ENCODE data around the gene MYL6.
"Not testable (repeated sequence)": the region's sequence is repeated elsewhere in the genome, so short reads cannot be mapped to it uniquely, and the experiment has no call there.

The MYL6 gene

DNA sequence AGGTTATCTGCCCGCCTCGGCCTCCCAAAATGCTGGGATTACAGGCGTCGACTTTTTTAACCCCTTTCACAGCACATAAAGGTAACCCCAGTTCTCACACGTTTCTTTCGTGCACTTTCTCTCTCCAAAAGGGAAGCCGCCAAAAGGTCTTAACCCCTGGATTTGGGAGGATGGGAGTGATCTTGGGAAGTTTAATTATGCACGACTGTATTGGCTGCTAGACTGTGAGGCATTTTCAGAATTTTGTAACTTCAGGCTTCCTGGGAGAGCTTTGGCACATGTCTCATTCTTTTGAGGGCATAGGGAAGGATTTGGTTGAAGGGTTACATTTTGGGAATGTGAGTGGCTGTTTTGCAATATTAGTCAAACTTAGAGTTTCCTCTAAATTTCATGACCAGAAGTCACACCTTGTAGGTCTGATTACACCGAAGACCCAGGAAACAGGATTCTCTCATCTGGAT, 32.6 kb downstream of the MYL6 start:
- TF ChIP-seq, protein P1, sequence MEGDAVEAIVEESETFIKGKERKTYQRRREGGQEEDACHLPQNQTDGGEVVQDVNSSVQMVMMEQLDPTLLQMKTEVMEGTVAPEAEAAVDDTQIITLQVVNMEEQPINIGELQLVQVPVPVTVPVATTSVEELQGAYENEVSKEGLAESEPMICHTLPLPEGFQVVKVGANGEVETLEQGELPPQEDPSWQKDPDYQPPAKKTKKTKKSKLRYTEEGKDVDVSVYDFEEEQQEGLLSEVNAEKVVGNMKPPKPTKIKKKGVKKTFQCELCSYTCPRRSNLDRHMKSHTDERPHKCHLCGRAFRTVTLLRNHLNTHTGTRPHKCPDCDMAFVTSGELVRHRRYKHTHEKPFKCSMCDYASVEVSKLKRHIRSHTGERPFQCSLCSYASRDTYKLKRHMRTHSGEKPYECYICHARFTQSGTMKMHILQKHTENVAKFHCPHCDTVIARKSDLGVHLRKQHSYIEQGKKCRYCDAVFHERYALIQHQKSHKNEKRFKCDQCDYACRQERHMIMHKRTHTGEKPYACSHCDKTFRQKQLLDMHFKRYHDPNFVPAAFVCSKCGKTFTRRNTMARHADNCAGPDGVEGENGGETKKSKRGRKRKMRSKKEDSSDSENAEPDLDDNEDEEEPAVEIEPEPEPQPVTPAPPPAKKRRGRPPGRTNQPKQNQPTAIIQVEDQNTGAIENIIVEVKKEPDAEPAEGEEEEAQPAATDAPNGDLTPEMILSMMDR (IDR thresholded peaks at IDR 0.05; ENCODE audit: control insufficient read depth, extremely low read depth, insufficient read depth) = no peak
- no peak for DNase-seq (ENCODE audit: low read depth)
- H3K4me3 ChIP-seq (ENCODE audit: low read depth, low read length) = peak overlapping the region; percentile 74; the same call in 1 of the 2 replicates

DNA sequence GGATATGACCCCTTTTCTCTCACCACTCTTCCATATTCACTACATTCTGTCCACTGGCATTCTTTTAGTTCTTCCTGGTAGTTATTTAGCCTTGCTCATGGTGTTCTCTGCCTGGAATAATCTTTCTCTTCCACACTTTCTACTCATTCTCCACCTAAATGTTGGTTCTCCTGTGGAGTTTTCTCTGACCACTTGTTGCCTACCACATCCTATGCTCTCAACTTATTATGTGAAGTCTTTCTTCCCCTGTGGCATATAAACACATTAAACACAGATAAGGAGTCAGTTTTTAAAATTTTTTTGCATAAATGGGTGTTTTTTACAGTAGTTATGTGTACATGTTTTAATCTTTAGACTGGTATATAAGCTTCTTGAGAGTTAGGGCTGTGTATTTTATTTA, 34.4 kb downstream of the MYL6 start:
- no peak for DNase-seq (ENCODE audit: low read depth)
- no peak overlapping the region for H3K4me3 ChIP-seq (ENCODE audit: low read depth, low read length)
- TF ChIP-seq, protein P1 (IDR thresholded peaks at IDR 0.05; ENCODE audit: control insufficient read depth, extremely low read depth, insufficient read depth) = no peak

DNA sequence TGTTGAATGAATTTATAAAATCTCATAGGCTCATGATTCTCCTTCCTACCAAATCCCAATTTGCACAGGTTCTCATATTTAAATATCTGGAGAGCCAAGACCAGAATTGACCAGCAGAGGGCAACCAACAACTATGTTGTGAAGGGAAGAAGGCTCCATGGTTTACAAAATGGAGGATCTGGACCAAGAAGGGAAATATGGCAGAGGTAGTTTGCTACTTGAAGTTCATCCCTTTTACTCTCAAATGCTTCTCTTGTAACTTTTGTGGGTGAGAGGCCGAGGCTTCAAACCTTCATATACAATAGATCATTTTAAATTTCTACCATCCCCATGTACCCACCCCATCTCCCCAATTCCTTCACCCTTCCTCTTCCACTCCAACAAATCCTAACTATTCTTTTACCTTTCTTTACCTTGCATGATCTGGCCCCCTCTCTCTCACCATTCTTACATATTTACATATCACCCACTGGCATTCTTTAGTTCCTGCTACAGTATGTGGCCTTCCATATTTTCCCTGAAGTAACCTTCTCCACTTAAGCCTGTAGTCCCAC, 34.9 kb downstream of the MYL6 start:
- no peak overlapping the region for H3K4me3 ChIP-seq (ENCODE audit: low read depth, low read length)
- TF ChIP-seq, protein P1 (IDR thresholded peaks at IDR 0.05; ENCODE audit: control insufficient read depth, extremely low read depth, insufficient read depth) = peak; percentile 84
- peak; percentile 71 for DNase-seq (ENCODE audit: low read depth)

DNA sequence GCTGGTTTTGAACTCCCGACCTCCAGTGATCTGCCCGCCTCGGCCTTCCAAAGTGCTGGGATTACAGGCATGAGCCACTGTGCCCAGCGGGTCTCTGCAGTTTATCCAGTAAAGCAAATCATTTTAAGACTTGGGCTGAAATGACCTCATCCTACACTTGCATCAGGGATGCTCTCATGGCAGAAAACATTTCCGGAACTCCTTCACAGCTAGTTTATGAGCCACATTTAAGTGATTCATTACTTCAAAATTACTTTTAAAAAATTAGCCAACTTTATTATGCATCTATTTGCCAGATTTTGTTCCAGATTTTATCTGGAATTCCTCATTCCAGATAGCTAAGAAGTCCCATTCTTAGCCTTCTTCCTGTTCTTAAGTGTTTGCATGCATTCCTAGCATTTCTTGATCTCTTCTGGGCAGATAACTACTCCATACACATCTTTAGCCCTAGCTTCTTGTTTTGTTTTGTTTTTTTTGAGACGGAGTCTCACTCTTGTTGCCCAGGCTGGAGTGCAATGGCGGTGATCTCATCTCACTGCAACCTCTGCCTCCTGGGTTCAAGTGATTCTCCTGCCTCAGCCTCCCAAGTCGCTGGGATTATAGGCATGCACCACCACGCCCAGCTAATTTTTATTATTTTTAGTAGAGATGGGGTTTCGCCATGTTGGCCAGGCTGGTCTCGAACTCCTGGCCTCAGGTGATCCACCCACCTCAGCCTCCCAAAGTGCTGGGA, 38.8 kb downstream of the MYL6 start:
- DNase-seq (ENCODE audit: low read depth); H3K4me3 ChIP-seq (ENCODE audit: low read depth, low read length): not testable (repeated sequence)

DNA sequence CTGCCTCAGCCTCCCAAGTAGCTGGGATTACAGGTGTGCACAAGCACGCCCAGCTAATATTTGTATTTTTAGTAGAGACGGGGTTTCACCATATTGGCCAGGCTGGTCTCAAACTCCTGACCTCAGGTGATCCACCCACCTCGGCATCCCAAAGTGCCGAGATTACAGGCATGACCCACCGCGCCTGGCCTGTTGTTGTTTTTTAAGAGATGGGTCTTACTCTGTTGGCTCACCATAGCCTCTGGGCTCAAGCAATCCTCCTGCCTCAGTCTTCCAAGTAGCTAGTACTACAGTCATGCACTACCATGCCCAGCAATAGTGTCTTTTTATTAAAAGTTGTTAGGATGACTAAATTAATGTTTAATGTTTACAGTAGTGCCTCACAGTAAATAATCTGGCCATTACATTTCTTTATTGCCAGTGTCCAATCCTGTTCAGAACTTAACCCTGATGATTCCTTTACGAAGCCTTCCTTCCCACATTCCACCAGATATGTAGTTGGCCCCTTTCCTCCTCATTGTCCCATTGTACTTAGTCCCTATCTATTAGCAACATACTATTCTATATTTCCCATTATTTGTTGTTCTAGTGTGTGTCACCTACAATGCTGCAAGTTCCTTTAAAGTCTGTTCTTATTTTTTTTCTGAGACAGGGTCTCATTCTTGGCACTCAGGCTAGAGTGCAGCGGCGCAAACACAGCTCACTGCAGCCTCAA, 39.9 kb downstream of the MYL6 start:
- no peak overlapping the region for H3K4me3 ChIP-seq (ENCODE audit: low read depth, low read length)
- TF ChIP-seq, protein P1 (IDR thresholded peaks at IDR 0.05; ENCODE audit: control insufficient read depth, extremely low read depth, insufficient read depth) = no peak
- no peak for DNase-seq (ENCODE audit: low read depth)

DNA sequence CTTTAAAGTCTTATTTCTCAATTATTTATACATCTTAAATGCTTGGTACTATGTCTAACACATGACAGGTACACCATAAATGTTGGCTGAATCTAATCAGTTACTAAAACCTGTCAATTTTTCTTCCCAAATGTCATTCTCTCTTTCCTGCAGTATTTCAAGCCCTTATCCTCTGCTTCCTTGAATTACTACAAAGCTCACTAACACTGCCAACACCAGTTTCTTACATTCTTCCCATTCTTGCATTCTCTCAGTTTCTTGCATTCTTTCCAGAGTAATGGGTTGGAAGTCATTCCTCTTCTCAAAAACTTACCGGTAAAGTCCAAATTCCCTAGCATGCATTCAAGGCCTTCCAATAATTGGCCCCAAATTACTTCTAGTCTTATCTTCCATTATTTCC, 40.7 kb downstream of the MYL6 start:
- DNase-seq (ENCODE audit: low read depth) = no peak
- H3K4me3 ChIP-seq (ENCODE audit: low read depth, low read length) = no peak overlapping the region
- TF ChIP-seq, protein P1 (IDR thresholded peaks at IDR 0.05; ENCODE audit: control insufficient read depth, extremely low read depth, insufficient read depth) = no peak

DNA sequence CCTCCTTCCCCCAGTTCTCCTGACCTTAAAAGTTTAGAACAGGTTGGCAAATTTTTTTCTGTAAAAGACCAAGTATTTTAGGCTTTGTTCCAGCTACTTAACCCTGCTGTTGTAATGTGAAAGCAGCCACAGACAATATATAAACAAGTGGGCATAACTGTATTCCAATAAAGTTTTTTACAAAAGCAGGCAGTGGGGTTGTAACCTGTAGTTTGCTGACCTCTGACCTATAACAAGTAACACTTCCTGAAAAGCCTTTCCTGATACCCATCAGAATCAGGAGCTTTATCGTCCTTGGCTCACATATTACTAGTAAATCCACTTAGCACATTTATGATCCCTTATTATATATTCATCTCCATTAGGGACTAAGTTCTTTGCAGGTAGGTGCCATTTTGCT, 44.2 kb downstream of the MYL6 start:
- peak; percentile 63 for DNase-seq (ENCODE audit: low read depth)
- TF ChIP-seq, protein P1 (IDR thresholded peaks at IDR 0.05; ENCODE audit: control insufficient read depth, extremely low read depth, insufficient read depth) = no peak
- H3K4me3 ChIP-seq (ENCODE audit: low read depth, low read length) = no peak overlapping the region

Measured in LNCaP clone FGC (cell line).